SK-N-MC (cell line): ENCODE measurements around the gene ABR.
"Not testable (repeated sequence)": the region's sequence is repeated elsewhere in the genome, so short reads cannot be mapped to it uniquely, and the experiment has no call there.

Source experiments
- EZH2 ChIP-seq: fragments of 200-600 bp; sonication (generic); IDR thresholded peaks from one replicate; pipeline ENCODE4 v1.6.1; 2017; ENCODE audit warnings: antibody characterized with exemption
- FOXP2 ChIP-seq: optimal IDR thresholded peaks from 2 replicates; pipeline ENCODE3; 2011; ENCODE audit warnings: mild to moderate bottlenecking, moderate library complexity; ENCODE audit not compliant: insufficient read depth; ENCODE audit errors: extremely low read length, control extremely low read depth
- POLR2AphosphoS5 ChIP-seq: IDR thresholded peaks from 2 replicates; pipeline ENCODE4 v1.6.1; 2012; ENCODE audit warnings: mild to moderate bottlenecking, low read depth, low read length, borderline replicate concordance

- TF ChIP-seq EZH2, POLR2AphosphoS5, FOXP2: not testable (repeated sequence)
Observed at GRCh38 chr17:1065416-1065815, 114.4 kb downstream of the ABR start.
